HG02623 (cell line): Measurements from ENCODE around the gene TICRR.
"Not testable (repeated sequence)": the region's sequence is repeated elsewhere in the genome, so short reads cannot be mapped to it uniquely, and the experiment has no call there.

Source experiments
- ATAC-seq: cut with Tn5 transposase; IDR thresholded peaks from one replicate; pipeline ENCODE4 v1.9.1; 2021; ENCODE audit warnings: moderate library complexity; ENCODE audit not compliant: unreplicated experiment

The TICRR gene

DNA sequence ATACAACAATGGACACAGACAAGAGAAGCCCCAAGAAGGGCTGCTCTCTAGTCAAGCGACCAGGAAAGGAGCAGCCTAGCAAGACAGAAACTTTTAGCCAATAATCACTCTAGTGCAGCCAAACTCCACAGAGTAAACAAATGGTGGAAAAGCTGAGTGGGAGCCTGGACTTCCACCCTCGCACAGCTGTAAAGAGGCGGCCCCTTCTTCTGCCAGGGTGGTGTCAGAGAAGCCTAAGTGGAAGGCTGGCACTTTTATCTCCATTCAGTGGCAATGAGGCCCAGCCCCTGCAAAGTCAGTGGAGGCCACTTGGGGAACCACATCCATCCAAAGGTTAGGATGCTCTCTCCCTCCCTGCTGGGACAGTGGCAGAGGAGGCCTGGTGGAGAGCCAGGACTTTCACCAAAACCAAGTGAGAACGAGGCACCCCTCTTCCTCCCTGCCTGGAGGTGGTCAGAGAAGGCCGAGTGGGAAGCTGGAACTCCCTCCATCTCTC is 15.5 kb upstream of the TICRR start:
- no peak for ATAC-seq

DNA sequence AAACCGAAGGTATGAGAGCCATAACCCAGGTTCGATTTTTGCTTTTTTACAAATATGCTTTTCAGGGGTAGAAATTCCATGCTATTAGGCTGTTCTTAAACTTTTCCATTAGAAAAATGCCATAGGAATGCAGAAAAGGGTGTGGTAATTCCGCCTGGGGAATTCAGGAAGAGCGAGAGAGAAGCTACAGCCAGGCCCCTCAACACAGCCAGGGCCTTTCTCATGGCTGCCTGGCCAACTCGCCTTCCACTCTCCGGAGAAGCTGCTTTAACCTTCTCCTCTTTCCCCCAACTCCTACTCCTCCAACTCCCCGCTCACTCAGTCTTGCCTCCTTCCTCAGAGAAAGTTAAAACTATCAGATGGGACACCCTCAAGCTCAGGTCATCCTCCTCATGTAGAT is 9.1 kb upstream of the TICRR start:
- ATAC-seq, result no peak

DNA sequence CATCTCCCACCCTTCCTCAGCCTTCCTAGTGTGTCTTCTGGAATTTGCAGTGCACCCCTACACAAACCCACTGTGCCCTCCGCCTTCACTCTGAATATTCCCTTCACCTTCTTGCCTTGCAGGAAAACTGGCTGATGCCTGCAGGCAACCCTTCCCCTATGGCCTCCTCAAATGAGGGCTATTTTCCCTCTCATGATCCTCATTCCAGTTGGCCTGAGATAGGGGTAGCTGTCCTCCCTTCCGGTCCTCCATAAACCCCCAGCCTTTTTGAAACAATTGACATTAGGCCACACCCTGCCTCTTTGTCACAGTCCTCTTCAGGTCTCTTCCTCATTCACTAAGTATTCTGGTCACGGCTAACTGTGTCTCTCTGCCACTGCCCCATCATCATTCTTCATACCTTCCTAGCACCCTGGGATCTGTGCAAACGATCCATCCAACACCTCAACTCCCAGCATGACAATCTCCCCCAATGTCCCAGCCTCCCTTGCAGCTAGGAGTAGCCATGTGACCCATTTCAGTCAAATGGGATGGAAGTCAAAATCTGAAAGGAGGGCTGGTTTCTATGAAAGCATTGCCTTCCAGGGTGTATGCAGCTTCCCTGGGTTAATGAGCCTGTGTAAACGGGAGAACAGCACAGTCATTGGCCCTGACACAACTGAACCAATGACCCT is 8.5 kb upstream of the TICRR start:
- ATAC-seq, result no peak

DNA sequence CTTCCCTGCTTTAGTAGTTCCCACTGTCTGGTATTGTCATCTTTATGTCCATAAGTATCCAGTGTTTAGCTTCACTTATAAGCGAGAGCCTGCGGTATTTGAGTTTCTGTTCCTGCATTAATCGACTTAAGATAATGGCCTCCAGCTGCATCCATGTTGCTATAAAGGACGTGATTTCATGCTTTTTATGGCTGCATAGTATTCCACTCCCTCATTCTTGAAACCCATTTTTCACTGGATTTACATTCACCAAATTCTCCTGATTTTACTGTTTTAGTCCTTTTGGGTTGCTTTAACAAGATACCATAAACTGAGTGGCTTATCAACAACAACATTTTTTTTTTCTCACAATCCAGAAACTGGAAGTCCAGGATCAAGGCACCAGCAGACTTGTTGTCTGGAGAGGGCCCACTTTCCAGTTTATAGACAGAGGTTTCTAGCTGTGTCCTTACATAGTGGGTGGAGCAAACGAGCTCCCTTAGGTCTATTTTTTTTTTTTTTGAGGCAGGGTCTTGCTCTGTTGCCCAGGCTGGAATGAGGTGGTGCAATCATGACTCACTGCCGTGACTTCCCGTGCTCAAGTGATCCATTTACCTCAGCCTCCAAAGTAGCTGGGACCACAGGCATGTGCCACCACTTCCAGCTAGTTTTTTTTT is 6.1 kb upstream of the TICRR start:
- ATAC-seq, result no peak

DNA sequence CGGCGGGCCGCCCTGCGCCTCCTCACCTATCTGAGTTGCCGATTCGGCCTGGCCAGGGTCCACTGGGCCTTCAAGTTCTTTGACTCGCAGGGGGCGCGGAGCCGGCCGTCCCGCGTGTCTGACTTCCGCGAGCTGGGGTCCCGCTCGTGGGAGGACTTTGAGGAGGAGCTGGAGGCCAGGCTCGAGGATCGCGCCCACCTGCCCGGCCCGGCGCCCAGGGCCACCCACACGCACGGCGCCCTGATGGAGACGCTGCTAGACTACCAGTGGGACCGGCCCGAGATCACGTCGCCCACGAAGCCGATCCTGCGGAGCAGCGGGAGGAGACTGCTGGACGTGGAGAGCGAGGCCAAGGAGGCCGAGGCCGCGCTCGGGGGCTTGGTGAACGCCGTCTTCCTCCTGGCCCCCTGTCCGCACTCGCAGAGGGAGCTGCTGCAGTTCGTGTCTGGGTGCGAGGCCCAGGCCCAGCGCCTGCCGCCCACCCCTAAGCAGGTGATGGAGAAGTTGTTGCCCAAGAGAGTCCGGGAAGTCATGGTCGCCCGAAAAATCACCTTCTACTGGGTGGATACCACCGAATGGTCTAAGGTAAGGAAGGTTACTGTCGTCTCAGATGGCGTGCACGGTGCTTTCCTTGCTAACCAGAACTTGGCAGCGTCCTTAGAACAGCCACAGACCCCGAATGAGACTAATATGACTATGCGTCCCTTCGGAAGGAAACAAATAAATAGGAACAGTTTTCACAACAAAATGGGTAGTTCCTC is 567 bp downstream of the TICRR start:
- no peak for ATAC-seq

DNA sequence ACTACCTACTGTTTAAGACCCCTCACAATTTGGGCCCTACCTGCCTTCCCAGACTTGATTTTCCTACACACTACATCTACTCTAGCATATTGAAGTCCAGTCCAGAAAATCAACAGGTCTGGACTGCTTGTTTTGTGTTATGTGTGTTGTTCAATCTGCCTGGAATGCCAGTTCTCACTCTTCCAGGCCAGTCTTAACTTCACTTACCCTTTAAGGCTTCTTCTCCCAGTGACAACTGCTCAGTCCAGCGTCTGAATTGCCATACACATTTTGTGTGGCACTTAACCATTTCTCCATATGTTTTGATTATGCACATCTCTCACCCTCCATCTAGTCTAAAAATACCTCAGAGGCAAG is 1.1 kb downstream of the TICRR start:
- no peak for ATAC-seq

DNA sequence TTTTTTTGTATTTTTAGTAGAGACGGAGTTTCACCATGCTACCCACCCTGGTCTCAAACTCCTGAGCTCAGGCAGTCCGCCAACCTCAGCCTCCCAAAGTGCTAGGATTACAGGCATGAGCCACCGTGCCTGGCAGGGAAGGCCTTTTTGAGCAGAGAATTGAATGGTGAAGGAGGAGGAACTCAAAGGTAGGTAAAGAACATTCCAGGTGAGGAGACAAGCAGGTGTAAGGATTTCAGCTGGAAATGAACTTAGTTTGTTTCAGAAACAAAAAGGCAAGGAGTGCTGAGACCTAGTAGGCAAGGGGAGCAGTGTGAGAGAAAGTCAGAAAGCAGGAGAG is 2.5 kb downstream of the TICRR start:
- ATAC-seq, result no peak

DNA sequence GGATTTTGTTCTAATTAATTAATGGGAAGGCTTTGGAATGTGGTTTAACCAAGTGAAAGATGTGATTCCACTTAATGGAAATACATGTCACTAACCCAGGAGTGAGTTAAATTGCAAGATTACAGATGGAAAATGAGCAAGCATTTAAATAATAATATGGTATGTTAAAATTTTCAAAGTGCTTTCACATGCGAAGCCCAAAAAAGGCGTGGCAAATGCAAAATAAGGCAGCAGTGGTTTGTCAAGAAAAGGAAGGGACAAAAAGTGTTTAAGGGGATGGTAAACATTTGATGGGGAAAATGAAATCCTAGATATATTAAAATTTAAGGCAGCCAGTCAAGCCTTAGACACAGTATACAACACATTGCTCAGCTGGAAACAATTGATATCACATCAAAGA is 2.9 kb downstream of the TICRR start:
- ATAC-seq, result no peak

DNA sequence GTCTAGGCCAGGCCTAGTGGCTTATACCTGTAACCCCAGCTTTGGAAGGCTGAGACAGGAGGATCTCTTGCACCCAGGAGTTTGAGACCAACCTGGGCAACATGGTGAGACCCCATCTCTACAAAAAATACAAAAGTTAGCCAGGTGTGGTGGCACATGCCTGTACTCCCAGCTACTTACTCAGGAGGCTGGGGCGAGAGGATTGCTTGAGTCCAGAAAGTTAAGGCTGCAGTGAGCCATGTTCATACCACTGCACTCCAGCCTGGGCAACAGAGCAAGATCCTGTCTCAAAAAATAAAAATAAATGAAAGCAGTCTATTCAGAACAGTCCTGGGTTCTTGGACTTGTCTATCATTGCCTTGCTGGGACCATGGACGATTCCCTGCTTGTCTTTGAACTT is 5.5 kb downstream of the TICRR start:
- ATAC-seq, result not testable (repeated sequence)

DNA sequence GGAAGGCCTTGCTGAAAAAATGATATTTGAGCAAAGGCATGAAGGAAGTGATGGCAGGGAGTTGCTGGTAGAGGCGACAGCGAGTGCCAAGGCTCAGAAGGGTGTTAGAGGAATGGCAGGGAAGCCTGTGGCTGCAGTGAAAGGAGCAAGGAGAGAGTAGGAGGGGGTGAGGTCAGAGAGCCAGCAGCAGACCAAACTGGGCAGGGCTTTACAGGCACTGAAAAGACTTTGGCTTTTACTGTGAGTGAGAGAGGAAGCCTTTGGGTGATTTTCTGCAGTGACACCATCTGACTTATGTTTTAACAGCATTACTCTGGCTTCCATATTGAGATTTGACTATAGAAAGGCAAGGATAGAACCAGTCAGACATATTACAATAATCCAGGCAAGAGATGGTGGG is 11.4 kb downstream of the TICRR start:
- no peak for ATAC-seq

DNA sequence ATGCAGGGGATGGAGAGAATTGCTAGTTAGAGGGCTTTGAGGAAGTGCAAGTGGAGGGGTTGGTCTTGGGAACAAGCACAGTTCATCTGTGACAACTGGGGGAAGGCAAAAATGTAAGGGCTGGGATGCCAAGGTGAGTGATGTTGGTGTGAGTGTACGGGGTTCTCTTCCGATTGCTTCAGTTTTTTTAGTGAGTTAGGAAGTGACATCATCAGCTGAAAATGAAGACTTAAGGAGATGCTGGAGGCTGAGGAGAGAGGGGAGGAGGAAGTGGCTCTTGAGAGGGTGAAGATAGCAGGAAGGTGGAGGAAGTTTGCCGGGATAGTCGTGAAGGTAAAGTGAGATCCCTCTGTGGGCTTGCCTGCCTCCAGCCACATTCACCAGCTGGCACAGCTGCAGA is 12.7 kb downstream of the TICRR start:
- no peak for ATAC-seq

DNA sequence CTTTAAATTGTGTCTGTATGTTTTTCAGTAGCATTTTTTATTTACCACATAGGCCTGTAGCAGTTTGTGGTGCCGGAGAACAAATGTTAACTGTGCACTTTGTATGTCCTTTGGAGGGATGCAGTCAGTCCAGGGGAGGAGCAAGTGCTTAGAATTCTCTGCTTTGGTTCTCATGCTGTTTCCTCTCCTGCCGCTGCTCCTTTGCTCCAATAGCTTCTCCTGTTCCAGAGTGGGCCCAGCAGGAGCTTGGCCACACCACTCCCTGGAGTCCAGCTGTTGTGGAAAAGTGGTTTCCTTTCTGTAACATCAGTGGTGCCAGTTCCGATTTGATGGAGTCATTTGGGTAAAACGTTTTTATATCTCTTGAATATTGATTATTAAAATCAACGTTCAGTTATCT is 16.6 kb downstream of the TICRR start:
- ATAC-seq, result no peak

DNA sequence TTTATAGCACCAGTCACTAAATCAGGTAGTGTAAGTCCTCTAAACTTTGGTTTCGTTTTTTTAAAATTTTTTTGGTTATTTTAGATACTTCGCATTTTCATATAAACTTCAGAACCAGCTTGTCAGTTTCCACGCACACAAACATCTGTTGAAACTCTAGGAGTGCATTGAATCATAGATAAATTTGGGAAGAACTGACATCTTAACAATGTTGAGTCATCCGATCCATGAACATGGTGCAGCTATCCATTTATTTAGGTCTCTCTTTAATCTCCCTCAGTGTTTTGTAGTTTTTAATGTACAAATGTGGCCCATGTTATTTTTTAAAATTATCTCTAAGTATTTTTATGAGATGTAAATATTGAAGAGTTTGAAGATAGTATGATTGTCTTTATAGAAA is 17.7 kb downstream of the TICRR start:
- no peak for ATAC-seq

DNA sequence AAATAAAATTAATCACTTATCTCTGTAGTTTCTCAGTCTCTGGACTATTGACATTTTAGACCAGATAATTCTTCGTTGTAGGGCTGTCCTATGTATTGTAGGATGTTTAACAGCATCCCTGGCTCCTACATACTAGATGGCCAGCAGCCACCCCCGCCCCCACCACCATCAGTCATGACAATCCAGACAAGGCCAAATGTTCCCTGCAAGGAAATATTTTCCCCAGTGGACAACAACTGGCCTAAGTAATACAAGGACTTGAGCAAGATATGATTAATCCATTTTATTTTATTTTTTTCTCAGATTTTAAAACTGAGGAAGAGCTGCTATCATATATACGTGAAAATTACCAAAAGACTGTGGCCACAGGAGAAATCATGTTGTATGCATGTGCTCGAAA is 23.8 kb downstream of the TICRR start:
- ATAC-seq, result no peak

DNA sequence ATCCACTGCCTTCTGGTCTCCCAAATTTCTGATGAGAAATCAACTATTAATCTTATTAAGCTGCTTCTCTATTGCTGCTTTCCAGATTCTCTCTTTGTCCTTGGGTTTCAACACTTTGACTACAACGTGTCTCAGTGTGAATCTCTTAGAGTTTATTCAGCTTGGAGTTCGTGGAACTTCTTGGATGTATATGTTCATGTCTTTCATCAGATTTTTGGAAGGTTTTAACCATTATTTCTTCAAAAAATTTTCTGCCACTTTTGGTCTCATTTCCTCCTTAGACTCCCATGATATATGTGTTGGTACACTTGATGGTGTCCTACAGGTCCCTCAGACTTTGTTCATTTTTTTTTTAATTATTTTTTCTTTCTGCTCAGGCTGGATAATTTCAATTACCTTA is 36.0 kb downstream of the TICRR start:
- ATAC-seq, result no peak

DNA sequence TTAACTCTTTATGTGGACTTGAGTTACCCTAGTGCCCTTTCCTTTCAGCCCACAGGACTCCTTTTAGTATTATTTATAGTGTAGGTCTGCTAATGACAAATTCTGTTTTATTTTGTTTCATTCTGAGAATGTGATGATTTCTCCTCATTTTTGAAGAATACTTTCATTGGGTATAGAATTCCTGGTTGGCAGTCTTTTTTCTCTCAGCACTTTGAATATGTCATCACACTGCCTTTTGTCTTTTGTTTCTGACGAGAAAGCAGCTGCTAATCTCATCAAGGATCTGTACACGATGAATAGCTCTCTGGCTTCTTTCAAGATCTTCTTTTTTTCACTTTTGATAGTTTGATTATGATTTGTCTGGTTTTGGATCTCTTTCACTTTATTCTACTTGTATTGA is 37.8 kb downstream of the TICRR start:
- ATAC-seq, result no peak

DNA sequence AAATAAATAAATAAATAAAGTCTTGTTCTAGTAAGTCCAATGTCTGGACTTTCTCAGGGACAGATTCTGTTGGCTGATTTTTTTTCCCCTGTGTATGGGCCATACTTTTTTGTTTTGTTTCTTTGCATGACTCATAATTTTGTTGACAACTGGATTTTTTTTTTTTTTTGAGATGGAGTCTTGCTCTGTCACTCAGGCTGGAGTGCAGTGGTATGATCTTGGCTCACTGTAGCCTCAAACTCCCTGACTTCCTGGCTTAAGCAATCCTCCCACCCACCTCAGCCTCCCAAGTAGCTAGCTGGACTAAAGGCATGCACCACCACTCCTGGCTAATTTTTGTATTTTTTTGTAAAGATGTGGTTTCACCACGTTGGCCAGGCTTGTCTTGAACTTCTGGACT is 38.9 kb downstream of the TICRR start:
- ATAC-seq, result no peak

DNA sequence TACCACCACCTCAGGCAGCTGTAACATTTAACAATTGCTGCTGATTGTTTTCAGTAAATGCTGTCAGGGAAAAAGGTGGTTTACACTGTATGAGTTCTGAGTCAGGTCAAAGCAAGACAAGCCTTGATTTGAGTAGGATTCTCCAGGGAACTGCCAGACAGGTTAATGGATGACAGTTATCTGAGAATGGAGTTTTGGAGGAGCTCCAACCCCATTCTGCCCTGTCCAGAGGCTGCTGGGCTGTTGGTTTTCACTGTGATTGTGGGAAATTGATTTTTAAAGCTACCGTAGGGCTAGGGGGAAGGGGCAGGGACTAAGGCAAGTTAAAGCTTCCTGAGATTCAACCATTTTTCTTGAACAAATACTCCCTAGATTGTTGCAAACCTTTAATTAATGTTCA is 39.9 kb downstream of the TICRR start:
- ATAC-seq, result no peak

DNA sequence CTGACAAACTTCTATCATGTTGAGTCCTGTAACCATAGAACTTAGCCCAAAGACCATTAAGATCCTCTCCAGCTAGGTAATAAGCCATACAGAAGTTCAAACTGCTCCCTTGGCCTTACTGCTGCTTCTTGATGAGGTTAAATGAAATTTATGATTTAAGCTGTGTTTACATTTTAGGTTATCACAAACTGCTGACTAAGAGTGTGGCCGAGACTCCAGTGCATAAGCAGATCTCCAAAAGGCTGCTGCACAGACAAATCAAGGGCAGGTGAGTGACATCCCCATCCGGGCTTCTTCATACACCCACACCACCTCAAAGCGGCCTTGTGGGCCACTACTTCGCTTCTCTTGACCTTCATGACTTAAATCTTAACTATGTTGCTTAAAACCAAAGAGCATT is 41.0 kb downstream of the TICRR start:
- ATAC-seq, result no peak

DNA sequence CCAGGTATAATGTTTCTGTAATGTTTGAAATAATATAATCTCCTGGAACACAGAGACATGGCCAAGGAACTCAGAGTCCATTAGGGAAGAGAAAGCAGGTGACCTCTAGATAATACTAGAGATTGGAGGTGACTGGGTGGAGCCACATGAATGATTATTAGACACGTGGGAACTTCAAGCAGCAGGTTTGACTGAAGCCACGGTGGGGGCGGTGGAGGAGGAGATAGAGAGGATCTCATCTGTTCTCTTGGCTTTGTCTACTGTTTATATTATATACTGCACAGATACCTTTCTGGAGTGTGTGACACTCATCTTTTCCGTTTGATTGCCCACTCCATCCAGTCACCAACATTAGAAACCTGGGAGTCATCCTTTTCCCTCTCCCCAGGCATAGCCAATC is 46.3 kb downstream of the TICRR start:
- no peak for ATAC-seq

DNA sequence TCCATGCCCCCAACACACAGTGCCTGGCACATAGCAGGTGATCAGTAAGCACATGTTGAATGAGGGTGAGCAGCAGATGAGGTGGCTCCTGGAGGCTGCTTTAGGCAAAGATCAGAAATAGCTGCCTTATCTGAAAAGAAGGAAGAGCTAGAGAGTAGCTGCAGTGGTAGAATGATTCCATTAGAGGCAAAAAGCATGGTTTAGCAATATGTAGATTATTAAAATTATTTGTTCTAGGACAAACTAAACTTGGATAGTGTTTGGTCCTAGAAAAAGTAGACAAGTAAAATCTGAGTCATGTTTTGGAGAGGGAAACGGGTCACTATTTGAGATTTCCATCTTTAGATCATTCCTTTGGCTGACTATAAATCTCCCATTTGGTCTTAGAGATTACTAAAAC is 47.9 kb downstream of the TICRR start:
- ATAC-seq, result no peak

DNA sequence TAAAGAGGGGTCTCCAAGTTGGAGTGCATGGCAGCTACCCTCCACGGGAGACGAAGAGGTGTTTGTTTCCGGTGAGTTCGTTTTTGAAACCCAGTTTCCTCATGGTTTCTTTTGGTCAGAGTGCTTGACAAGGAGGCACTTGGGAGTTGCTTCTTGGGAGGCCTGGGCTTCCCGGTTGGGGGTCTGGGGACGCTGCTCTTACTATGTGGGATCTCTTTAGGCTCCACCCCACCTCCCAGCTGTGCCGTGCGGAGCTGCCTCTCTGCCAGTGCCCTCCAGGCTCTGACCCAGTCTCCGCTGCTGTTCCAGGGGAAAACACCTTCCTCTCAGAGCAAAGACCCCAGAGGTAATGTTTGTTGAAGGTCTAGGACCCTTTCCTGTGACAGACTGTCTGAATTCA is 50.4 kb downstream of the TICRR start:
- ATAC-seq, result no peak
